ENCODE data around the gene FTSJ1.
"Not testable (repeated sequence)": the region's sequence is repeated elsewhere in the genome, so short reads cannot be mapped to it uniquely, and the experiment has no call there.

Gene FTSJ1

GRCh38 chrX:48516987-48517386, 41.0 kb downstream of the FTSJ1 start:
- Histone ChIP-seq H3K36me3 (ENCODE audit: insufficient read depth) (no peaks in the 10 kb centered on the region), H3K4me2 (no peak overlapping the region), H3K4me3 (IDR thresholded peaks at IDR 0.05; ENCODE audit: insufficient read depth, low read depth, low read length) (no peak overlapping the region), H3K79me2 (ENCODE audit: insufficient read depth, low read depth) (peaks cover 2% of the 10 kb centered on the region; the same call in 1 of the 2 replicates), H3K27ac (no peak overlapping the region), H4K20me1 (ENCODE audit: insufficient read depth) (no peaks in the 10 kb centered on the region), H2AFZ (ENCODE audit: low read depth) (no peak overlapping the region), H3K4me1 (ENCODE audit: low read depth, poor library complexity, severe bottlenecking) (peaks cover 9% of the 10 kb centered on the region), H3K27me3 (ENCODE audit: insufficient read depth, low read depth) (no peaks in the 10 kb centered on the region), H3K9ac (no peak overlapping the region)
- TF ChIP-seq, protein P1, sequence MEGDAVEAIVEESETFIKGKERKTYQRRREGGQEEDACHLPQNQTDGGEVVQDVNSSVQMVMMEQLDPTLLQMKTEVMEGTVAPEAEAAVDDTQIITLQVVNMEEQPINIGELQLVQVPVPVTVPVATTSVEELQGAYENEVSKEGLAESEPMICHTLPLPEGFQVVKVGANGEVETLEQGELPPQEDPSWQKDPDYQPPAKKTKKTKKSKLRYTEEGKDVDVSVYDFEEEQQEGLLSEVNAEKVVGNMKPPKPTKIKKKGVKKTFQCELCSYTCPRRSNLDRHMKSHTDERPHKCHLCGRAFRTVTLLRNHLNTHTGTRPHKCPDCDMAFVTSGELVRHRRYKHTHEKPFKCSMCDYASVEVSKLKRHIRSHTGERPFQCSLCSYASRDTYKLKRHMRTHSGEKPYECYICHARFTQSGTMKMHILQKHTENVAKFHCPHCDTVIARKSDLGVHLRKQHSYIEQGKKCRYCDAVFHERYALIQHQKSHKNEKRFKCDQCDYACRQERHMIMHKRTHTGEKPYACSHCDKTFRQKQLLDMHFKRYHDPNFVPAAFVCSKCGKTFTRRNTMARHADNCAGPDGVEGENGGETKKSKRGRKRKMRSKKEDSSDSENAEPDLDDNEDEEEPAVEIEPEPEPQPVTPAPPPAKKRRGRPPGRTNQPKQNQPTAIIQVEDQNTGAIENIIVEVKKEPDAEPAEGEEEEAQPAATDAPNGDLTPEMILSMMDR (conservative IDR thresholded peaks at IDR 0.05; ENCODE audit: low read depth, low read length) = no peak

DNA sequence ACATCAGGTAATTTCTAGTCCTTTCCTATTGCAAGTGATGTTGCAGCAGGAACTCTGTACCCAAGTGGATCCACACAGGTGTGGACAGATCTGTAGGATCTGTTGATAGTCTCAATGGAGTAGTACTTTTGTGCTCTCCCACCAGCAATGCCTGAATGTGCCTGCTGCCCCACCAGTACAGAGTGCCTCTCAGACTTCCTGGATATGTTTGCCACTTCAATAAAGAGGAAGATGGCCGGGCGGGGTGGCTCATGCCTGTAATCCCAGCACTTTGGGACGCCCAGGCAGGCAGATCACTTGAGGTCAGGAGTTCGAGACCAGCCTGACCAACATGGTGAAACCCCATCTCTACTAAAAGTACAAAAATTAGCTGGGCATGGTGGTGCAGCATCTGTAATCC, 43.5 kb downstream of the FTSJ1 start:
- not testable (repeated sequence) for H4K20me1 ChIP-seq (ENCODE audit: insufficient read depth); H2AFZ ChIP-seq (ENCODE audit: low read depth); H3K4me3 ChIP-seq (IDR thresholded peaks at IDR 0.05; ENCODE audit: insufficient read depth, low read depth, low read length); H3K4me2 ChIP-seq; H3K27ac ChIP-seq; H3K36me3 ChIP-seq (ENCODE audit: insufficient read depth); H3K9ac ChIP-seq; H3K27me3 ChIP-seq (ENCODE audit: insufficient read depth, low read depth)
- Histone ChIP-seq H3K79me2 (ENCODE audit: insufficient read depth, low read depth) (peaks cover 17% of the 10 kb centered on the region), H3K4me1 (ENCODE audit: low read depth, poor library complexity, severe bottlenecking) (peaks cover 18% of the 10 kb centered on the region)

GRCh38 chrX:48520455-48520854, 44.5 kb downstream of the FTSJ1 start:
- Histone ChIP-seq H4K20me1 (ENCODE audit: insufficient read depth) (no peaks in the 10 kb centered on the region), H3K79me2 (ENCODE audit: insufficient read depth, low read depth) (peaks cover 22% of the 10 kb centered on the region), H3K9ac (no peak overlapping the region), H3K4me3 (IDR thresholded peaks at IDR 0.05; ENCODE audit: insufficient read depth, low read depth, low read length) (no peak overlapping the region), H3K27me3 (ENCODE audit: insufficient read depth, low read depth) (no peaks in the 10 kb centered on the region), H3K4me2 (peak overlapping the region; percentile 37; the same call in 1 of the 2 replicates), H3K4me1 (ENCODE audit: low read depth, poor library complexity, severe bottlenecking) (peaks cover 18% of the 10 kb centered on the region), H3K27ac (no peak overlapping the region), H2AFZ (ENCODE audit: low read depth) (peak overlapping the region; percentile 68; the same call in 1 of the 2 replicates), H3K36me3 (ENCODE audit: insufficient read depth) (no peaks in the 10 kb centered on the region)
- TF ChIP-seq, protein P1 (conservative IDR thresholded peaks at IDR 0.05; ENCODE audit: low read depth, low read length) = no peak

DNA sequence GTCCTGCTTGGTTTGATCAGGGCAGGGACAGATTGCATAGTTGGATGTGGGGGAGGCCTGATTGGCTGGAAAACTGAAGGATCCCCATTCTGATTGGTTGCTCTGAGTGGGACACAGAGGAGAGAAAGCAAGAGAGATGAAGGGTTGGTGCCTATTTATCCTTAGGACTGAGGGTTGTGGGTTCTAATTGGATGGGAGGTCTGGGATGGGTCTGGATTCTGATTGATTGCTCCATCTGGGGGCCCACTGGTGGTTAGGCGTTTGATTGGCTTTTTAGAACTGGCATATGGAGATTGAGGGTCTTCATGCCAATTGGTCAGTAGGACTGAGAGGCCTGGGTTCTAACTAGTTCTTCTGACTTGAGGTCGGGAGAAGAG, 45.0 kb downstream of the FTSJ1 start:
- Histone ChIP-seq H3K79me2 (ENCODE audit: insufficient read depth, low read depth) (peaks cover 24% of the 10 kb centered on the region), H3K9ac (peak overlapping the region; percentile 71; the same call in 1 of the 2 replicates), H2AFZ (ENCODE audit: low read depth) (peak overlapping the region; percentile 68), H3K36me3 (ENCODE audit: insufficient read depth) (no peaks in the 10 kb centered on the region), H3K4me3 (IDR thresholded peaks at IDR 0.05; ENCODE audit: insufficient read depth, low read depth, low read length) (no peak overlapping the region), H3K4me2 (peak overlapping the region; percentile 37; the same call in 1 of the 2 replicates), H4K20me1 (ENCODE audit: insufficient read depth) (no peaks in the 10 kb centered on the region), H3K4me1 (ENCODE audit: low read depth, poor library complexity, severe bottlenecking) (peaks cover 18% of the 10 kb centered on the region), H3K27me3 (ENCODE audit: insufficient read depth, low read depth) (no peaks in the 10 kb centered on the region), H3K27ac (peak overlapping the region; percentile 24; the same call in 1 of the 2 replicates)
- TF ChIP-seq, protein P1 (conservative IDR thresholded peaks at IDR 0.05; ENCODE audit: low read depth, low read length) = no peak

GRCh38 chrX:48521353-48522243, 45.6 kb downstream of the FTSJ1 start, which contains the start of gene EBP:
EBP (plus strand) TSS chrX:48521808; CDS start chrX:48523772, 1,964 bp downstream.
- Histone ChIP-seq H3K4me1 (ENCODE audit: low read depth, poor library complexity, severe bottlenecking) (peaks cover 18% of the 10 kb centered on the region), H2AFZ (ENCODE audit: low read depth) (peak within 1 kb of the TSS; percentile 68), H3K27me3 (ENCODE audit: insufficient read depth, low read depth) (no peaks in the 10 kb centered on the region), H3K27ac (peak within 1 kb of the TSS; percentile 48), H3K9ac (peak within 1 kb of the TSS; percentile 71), H3K36me3 (ENCODE audit: insufficient read depth) (no peaks in the 10 kb centered on the region), H3K4me3 (IDR thresholded peaks at IDR 0.05; ENCODE audit: insufficient read depth, low read depth, low read length) (no peak within 1 kb of the TSS), H3K4me2 (peak within 1 kb of the TSS; percentile 71), H4K20me1 (ENCODE audit: insufficient read depth) (no peaks in the 10 kb centered on the region), H3K79me2 (ENCODE audit: insufficient read depth, low read depth) (peaks cover 24% of the 10 kb centered on the region)
- TF ChIP-seq, protein P1 (conservative IDR thresholded peaks at IDR 0.05; ENCODE audit: low read depth, low read length) = no peak

Measured in KMS-11 (cell line).